Liver (tissue), 9 donors: ENCODE data around the gene ATP7B. TPM values are rescaled to one million over a fixed set of nuclear protein-coding genes. Genes with fewer than 3 reads are reported as not detected.

Experiments used
- DNase-seq: peaks from one replicate; pipeline ENCODE4 v3.0.0-alpha.2; 2017; ENCODE audit warnings: low spot score
- H3K27ac ChIP-seq, 2 donors: one replicate each; pipeline ENCODE4 v1.7.0; 2013; ENCODE audit warnings: inconsistent platforms in 2 of 2, low read length in 2 of 2, control low read depth in 1 of 2, low read depth in 1 of 2, mild to moderate bottlenecking in 1 of 2
- H3K27me3 ChIP-seq, 4 donors: one replicate each; pipeline versions ENCODE4 v1.6.1 to v1.7.0; 2013; ENCODE audit warnings: low read length in 3 of 4, inconsistent platforms in 1 of 4, mild to moderate bottlenecking in 1 of 4, moderate library complexity in 1 of 4; ENCODE audit not compliant: control insufficient read depth in 4 of 4, insufficient read depth in 4 of 4
- H3K36me3 ChIP-seq, 4 donors: one replicate each; pipeline versions ENCODE4 v1.6.1 to v1.7.0; 2013; ENCODE audit warnings: low read length in 3 of 4, mild to moderate bottlenecking in 3 of 4, low read depth in 1 of 4, moderate library complexity in 1 of 4; ENCODE audit not compliant: control insufficient read depth in 4 of 4, insufficient read depth in 3 of 4
- H3K4me1 ChIP-seq, 4 donors: one replicate each; pipeline versions ENCODE4 v1.6.1 to v1.7.0; 2013; ENCODE audit warnings: low read length in 3 of 4, mild to moderate bottlenecking in 3 of 4, moderate library complexity in 1 of 4; ENCODE audit not compliant: control insufficient read depth in 4 of 4, insufficient read depth in 4 of 4
- H3K4me3 ChIP-seq, 3 donors: one replicate each; pipeline versions ENCODE4 v1.6.1 to v1.7.0; 2013; ENCODE audit warnings: low read length in 3 of 3, control low read depth in 1 of 3, low read depth in 1 of 3, mild to moderate bottlenecking in 1 of 3
- H3K9ac ChIP-seq, 2 donors: one replicate each; pipeline ENCODE4 v1.7.0; 2013; ENCODE audit warnings: low read length in 2 of 2, mild to moderate bottlenecking in 2 of 2, moderate library complexity in 2 of 2, control low read depth in 1 of 2, low read depth in 1 of 2
- H3K9me3 ChIP-seq, 4 donors: one replicate each; pipeline versions ENCODE4 v1.6.1 to v1.7.0; 2013; ENCODE audit warnings: low read length in 3 of 4; ENCODE audit not compliant: control insufficient read depth in 4 of 4
- EGR1 ChIP-seq, 2 donors: IDR thresholded peaks; 2 replicates each; pipeline ENCODE4 v1.6.1; 2016 to 2018; ENCODE audit warnings: antibody characterized with exemption in 2 of 2, low read depth in 2 of 2
- FOXA1 ChIP-seq: IDR thresholded peaks from 2 replicates; pipeline ENCODE4 v1.6.1; 2016; ENCODE audit warnings: antibody characterized with exemption
- FOXA2 ChIP-seq: IDR thresholded peaks from 2 replicates; pipeline ENCODE4 v1.6.1; 2016; ENCODE audit warnings: antibody characterized with exemption
- GABPA ChIP-seq, 2 donors: IDR thresholded peaks in 1 of 2; conservative IDR thresholded peaks in 1 of 2; 2 replicates each; pipeline ENCODE4 v1.6.1; 2016; ENCODE audit warnings: antibody characterized with exemption in 2 of 2, mild to moderate bottlenecking in 1 of 2, moderate library complexity in 1 of 2
- HNF4A ChIP-seq, 2 donors: conservative IDR thresholded peaks; 2 replicates each; pipeline ENCODE4 v1.6.1; 2016; ENCODE audit warnings: antibody characterized with exemption in 2 of 2, mild to moderate bottlenecking in 2 of 2
- HNF4G ChIP-seq: IDR thresholded peaks from 2 replicates; pipeline ENCODE4 v1.6.1; 2016; ENCODE audit warnings: antibody characterized with exemption
- JUND ChIP-seq, 2 donors: IDR thresholded peaks; 2 replicates each; pipeline ENCODE4 v1.6.1; 2016; ENCODE audit warnings: antibody characterized with exemption in 2 of 2
- NR2F2 ChIP-seq: IDR thresholded peaks from 2 replicates; pipeline ENCODE4 v1.6.1; 2016; ENCODE audit warnings: antibody characterized with exemption
- RAD21 ChIP-seq, 2 donors: IDR thresholded peaks; 2 replicates each; pipeline ENCODE4 v1.6.1; 2016; ENCODE audit warnings: antibody characterized with exemption in 2 of 2, mild to moderate bottlenecking in 2 of 2
- RXRA ChIP-seq, 2 donors: IDR thresholded peaks; 2 replicates each; pipeline ENCODE4 v1.6.1; 2017 to 2018; ENCODE audit warnings: antibody characterized with exemption in 2 of 2, mild to moderate bottlenecking in 1 of 2
- SP1 ChIP-seq: IDR thresholded peaks from 2 replicates; pipeline ENCODE4 v1.6.1; 2018; ENCODE audit warnings: antibody characterized with exemption, mild to moderate bottlenecking
- TAF1 ChIP-seq: conservative IDR thresholded peaks from 2 replicates; pipeline ENCODE4 v1.6.1; 2016; ENCODE audit warnings: antibody characterized with exemption, mild to moderate bottlenecking
- YY1 ChIP-seq: IDR thresholded peaks from 2 replicates; pipeline ENCODE4 v1.6.1; 2016; ENCODE audit warnings: antibody characterized with exemption, mild to moderate bottlenecking
- WGBS: extraction: QIAGEN DNeasy Blood & Tissue Kit; methylation state at CpG from one replicate; pipeline ENCODE4 v1.1.7; 2013; 5-methylcytosine and 5-hydroxymethylcytosine counted together
- polyA plus RNA-seq, 2 donors: library from polyadenylated mRNA; stranded (reverse) in 1 of 2; unstranded in 1 of 2; fragments of 200-250 nt in 1 of 2; fragments of >200 nt in 1 of 2; fragmentation: Nextera tagmentation in 1 of 2; extraction: Ambion mirVana in 1 of 2; gene quantifications; one replicate each; pipeline versions ENCODE4 v1.2.1 to v1.2.3, GENCODE V29; 2013 to 2015
- total RNA-seq, 2 donors: library from RNA; depleted of rRNA; stranded (reverse); fragments of >200 nt; gene quantifications; one replicate each; pipeline ENCODE4 v1.2.3, GENCODE V29; 2014
- TF ChIP-seq, protein P1 (sequence below): fragments of 150-350 bp; IDR thresholded peaks from 2 replicates; pipeline ENCODE4 v1.5.1; 2017; ENCODE audit warnings: improper control_type of control experiment, low read depth, low read length; ENCODE audit not compliant: missing input control
- TF ChIP-seq, protein P2 (sequence below): IDR thresholded peaks from 2 replicates; pipeline ENCODE4 v1.6.1; 2016; ENCODE audit warnings: antibody characterized with exemption
- TF ChIP-seq, protein P3 (sequence below): IDR thresholded peaks from 2 replicates; pipeline ENCODE4 v1.6.1; 2016; ENCODE audit warnings: antibody characterized with exemption
- TF ChIP-seq, protein P4 (sequence below): IDR thresholded peaks from 2 replicates; pipeline ENCODE4 v1.6.1; 2016; ENCODE audit warnings: antibody characterized with exemption
- TF ChIP-seq, protein P5 (sequence below): IDR thresholded peaks from 2 replicates; pipeline ENCODE4 v1.6.1; 2016; ENCODE audit warnings: antibody characterized with exemption, mild to moderate bottlenecking
- donor health status: healthy.
- donor health status: healthy.
- donor health status: healthy.
- donor health status: healthy.
- donor health status: healthy.

The ATP7B gene
- total and polyA plus RNA-seq, 4 donors = 8.0 to 37.7 (median 22.1) TPM

DNA sequence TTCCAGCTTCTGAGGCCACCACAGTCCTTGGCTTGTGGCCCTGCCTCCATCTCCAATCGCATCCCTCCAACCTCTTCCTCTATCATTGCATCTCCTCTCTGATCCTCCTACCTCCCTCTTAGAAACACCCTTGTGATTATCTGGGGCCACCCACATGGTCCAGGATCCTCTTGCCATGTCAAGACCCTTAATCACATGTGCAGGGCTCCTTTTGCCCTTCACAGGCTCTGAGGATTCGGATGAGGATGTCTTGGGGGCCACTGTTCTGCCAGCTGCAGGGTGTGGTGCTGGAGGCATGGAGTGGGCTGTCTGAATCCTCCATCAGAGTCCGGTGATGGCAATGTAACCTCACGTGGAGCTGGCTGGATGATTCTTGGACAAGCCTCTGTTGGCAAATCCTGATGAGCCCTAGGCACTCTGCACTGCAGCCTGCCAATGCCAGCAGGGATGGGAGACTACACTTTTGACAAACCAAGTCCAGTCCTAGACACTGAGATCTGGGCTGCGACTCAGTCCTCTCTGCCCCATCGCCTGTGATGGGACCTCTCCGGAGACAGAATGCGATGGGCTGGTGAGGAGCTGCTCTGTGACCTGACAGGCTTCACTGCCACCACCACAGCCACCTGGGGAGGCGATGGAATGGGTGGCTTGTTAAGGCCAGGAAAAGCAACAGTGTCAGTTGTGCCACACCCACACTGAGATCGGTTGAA lies 88.3 kb downstream of the ATP7B start:
- H3K4me1 ChIP-seq = peaks cover 0 to 11% (median 5%) of the 10 kb centered on the region in 4 donors
- no peaks in the 10 kb centered on the region for H3K27me3 ChIP-seq
- TF ChIP-seq YY1 (no peak), SP1 (no peak), GABPA (IDR thresholded peaks at IDR 0.05 in 1 of 2, conservative IDR thresholded peaks at IDR 0.05 in 1 of 2) (no peak), JUND (IDR thresholded peaks at IDR 0.05) (no peak), HNF4G (no peak), RAD21 (IDR thresholded peaks at IDR 0.05) (no peak), TAF1 (no peak), FOXA2 (no peak), FOXA1 (no peak), NR2F2 (no peak)
- TF ChIP-seq, protein P1, sequence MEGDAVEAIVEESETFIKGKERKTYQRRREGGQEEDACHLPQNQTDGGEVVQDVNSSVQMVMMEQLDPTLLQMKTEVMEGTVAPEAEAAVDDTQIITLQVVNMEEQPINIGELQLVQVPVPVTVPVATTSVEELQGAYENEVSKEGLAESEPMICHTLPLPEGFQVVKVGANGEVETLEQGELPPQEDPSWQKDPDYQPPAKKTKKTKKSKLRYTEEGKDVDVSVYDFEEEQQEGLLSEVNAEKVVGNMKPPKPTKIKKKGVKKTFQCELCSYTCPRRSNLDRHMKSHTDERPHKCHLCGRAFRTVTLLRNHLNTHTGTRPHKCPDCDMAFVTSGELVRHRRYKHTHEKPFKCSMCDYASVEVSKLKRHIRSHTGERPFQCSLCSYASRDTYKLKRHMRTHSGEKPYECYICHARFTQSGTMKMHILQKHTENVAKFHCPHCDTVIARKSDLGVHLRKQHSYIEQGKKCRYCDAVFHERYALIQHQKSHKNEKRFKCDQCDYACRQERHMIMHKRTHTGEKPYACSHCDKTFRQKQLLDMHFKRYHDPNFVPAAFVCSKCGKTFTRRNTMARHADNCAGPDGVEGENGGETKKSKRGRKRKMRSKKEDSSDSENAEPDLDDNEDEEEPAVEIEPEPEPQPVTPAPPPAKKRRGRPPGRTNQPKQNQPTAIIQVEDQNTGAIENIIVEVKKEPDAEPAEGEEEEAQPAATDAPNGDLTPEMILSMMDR = no peak
- TF ChIP-seq, protein P2, sequence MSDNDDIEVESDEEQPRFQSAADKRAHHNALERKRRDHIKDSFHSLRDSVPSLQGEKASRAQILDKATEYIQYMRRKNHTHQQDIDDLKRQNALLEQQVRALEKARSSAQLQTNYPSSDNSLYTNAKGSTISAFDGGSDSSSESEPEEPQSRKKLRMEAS = no peak
- TF ChIP-seq, protein P3, sequence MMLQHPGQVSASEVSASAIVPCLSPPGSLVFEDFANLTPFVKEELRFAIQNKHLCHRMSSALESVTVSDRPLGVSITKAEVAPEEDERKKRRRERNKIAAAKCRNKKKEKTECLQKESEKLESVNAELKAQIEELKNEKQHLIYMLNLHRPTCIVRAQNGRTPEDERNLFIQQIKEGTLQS = no peak
- no peak for DNase-seq
- H3K27ac ChIP-seq = no peak overlapping the region
- H3K4me3 ChIP-seq = no peak overlapping the region
- H3K9ac ChIP-seq = no peak overlapping the region
- H3K9me3 ChIP-seq = no peaks in the 10 kb centered on the region
- H3K36me3 ChIP-seq = peaks cover 0 to 6% (median 1%) of the 10 kb centered on the region in 4 donors
- WGBS = 96% methylated on average over 10 of the region's 10 CpGs

DNA sequence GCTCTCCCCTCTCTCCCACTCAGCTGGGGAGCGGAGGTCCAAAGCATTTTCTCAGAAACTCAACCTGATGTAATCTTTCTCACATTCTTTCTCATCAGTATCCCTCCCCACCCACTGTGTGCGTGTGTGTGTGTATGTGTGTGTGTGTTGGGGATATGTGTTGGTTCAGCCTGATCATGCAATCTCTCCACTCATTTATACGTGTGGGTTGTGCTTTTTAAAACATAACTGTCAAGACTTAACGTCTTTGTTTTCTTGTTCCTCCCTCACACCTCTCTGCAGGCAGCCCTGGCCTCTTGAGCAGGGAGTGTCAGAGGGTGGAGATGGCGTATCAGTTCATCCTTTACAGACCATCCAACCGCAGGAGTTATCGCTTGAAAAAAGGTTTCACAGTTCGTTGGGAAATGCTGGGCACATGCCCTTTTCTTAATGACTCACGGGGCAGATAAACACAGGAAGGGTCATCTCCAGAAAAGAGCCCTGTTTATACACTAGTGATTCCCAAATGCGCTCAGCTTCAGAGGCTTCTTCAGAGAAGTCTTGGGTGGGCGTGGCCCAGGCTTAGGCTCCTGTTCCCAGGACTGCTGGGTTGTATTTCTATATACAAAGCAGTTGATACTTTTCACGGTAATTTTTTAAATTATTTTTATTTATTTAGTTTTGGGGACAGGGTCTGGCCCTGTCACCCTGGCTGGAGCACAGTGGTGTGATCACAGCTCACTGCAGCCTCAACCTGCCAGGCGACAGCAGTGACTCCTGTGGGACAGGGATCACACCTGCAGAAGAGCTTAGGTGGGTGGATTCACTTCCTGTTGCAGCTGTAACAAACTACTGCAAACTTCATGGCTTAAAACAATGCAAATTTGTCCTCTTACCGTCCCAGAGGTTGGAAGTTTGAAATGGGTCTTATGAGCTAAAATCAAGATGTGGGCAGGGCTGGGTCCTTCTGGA lies 89.2 kb downstream of the ATP7B start:
- H3K9me3 ChIP-seq = no peaks in the 10 kb centered on the region
- H3K27me3 ChIP-seq = no peaks in the 10 kb centered on the region
- H3K4me3 ChIP-seq = no peak overlapping the region
- H3K27ac ChIP-seq = no peak overlapping the region
- DNase-seq = no peak
- H3K36me3 ChIP-seq = peaks cover 0 to 6% (median 1%) of the 10 kb centered on the region in 4 donors
- no peak overlapping the region for H3K9ac ChIP-seq
- WGBS = 89% methylated on average over 14 of the region's 14 CpGs
- H3K4me1 ChIP-seq = peaks cover 0 to 11% (median 5%) of the 10 kb centered on the region in 4 donors
- TF ChIP-seq FOXA1 (no peak), SP1 (no peak), HNF4A (conservative IDR thresholded peaks at IDR 0.05) (no peak), RXRA (IDR thresholded peaks at IDR 0.05) (no peak), JUND (IDR thresholded peaks at IDR 0.05) (no peak), EGR1 (IDR thresholded peaks at IDR 0.05; ENCODE audit: low read depth in 2 of 2) (no peak), HNF4G (no peak), GABPA (IDR thresholded peaks at IDR 0.05 in 1 of 2, conservative IDR thresholded peaks at IDR 0.05 in 1 of 2) (no peak), YY1 (no peak), NR2F2 (no peak), RAD21 (IDR thresholded peaks at IDR 0.05) (no peak), TAF1 (no peak)
- TF ChIP-seq, protein P4, sequence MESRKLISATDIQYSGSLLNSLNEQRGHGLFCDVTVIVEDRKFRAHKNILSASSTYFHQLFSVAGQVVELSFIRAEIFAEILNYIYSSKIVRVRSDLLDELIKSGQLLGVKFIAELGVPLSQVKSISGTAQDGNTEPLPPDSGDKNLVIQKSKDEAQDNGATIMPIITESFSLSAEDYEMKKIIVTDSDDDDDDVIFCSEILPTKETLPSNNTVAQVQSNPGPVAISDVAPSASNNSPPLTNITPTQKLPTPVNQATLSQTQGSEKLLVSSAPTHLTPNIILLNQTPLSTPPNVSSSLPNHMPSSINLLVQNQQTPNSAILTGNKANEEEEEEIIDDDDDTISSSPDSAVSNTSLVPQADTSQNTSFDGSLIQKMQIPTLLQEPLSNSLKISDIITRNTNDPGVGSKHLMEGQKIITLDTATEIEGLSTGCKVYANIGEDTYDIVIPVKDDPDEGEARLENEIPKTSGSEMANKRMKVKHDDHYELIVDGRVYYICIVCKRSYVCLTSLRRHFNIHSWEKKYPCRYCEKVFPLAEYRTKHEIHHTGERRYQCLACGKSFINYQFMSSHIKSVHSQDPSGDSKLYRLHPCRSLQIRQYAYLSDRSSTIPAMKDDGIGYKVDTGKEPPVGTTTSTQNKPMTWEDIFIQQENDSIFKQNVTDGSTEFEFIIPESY = no peak
- TF ChIP-seq, protein P5, sequence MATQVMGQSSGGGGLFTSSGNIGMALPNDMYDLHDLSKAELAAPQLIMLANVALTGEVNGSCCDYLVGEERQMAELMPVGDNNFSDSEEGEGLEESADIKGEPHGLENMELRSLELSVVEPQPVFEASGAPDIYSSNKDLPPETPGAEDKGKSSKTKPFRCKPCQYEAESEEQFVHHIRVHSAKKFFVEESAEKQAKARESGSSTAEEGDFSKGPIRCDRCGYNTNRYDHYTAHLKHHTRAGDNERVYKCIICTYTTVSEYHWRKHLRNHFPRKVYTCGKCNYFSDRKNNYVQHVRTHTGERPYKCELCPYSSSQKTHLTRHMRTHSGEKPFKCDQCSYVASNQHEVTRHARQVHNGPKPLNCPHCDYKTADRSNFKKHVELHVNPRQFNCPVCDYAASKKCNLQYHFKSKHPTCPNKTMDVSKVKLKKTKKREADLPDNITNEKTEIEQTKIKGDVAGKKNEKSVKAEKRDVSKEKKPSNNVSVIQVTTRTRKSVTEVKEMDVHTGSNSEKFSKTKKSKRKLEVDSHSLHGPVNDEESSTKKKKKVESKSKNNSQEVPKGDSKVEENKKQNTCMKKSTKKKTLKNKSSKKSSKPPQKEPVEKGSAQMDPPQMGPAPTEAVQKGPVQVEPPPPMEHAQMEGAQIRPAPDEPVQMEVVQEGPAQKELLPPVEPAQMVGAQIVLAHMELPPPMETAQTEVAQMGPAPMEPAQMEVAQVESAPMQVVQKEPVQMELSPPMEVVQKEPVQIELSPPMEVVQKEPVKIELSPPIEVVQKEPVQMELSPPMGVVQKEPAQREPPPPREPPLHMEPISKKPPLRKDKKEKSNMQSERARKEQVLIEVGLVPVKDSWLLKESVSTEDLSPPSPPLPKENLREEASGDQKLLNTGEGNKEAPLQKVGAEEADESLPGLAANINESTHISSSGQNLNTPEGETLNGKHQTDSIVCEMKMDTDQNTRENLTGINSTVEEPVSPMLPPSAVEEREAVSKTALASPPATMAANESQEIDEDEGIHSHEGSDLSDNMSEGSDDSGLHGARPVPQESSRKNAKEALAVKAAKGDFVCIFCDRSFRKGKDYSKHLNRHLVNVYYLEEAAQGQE = no peak
- TF ChIP-seq, protein P2 = no peak
- TF ChIP-seq, protein P1 = no peak
